Neuron (in vitro differentiated cells): Measurements from ENCODE around the gene CHRM4.

Experiments
- H2AFZ ChIP-seq: one replicate; pipeline ENCODE4 v1.6.1; 2013; ENCODE audit warnings: low read depth, mild to moderate bottlenecking, inconsistent platforms, low read length, moderate library complexity
- H3K27me3 ChIP-seq: one replicate; pipeline ENCODE4 v1.6.1; 2013; ENCODE audit warnings: low read length; ENCODE audit not compliant: insufficient read depth
- H3K36me3 ChIP-seq: one replicate; pipeline ENCODE4 v1.6.1; 2013; ENCODE audit warnings: low read length; ENCODE audit not compliant: insufficient read depth
- H3K4me1 ChIP-seq: one replicate; pipeline ENCODE4 v1.6.1; 2013; ENCODE audit warnings: low read length; ENCODE audit not compliant: insufficient read depth
- H3K4me3 ChIP-seq: 2 replicates; pipeline ENCODE4 v1.5.1; 2013; ENCODE audit warnings: mild to moderate bottlenecking, low read length, moderate library complexity
- H3K9me3 ChIP-seq: one replicate; pipeline ENCODE4 v1.6.1; 2013; ENCODE audit warnings: low read length

The CHRM4 gene

GRCh38 chr11:46366260-46366659 is 25.3 kb downstream of the CHRM4 start:
- Histone ChIP-seq H3K9me3 (no peaks in the 10 kb centered on the region), H3K36me3 (peaks cover 2% of the 10 kb centered on the region), H3K4me3 (no peak overlapping the region), H3K4me1 (peaks cover 23% of the 10 kb centered on the region), H2AFZ (no peak overlapping the region), H3K27me3 (no peaks in the 10 kb centered on the region)

GRCh38 chr11:46364791-46365190 is 26.8 kb downstream of the CHRM4 start:
- Histone ChIP-seq H3K27me3 (no peaks in the 10 kb centered on the region), H3K36me3 (peaks cover 2% of the 10 kb centered on the region), H3K4me3 (no peak overlapping the region), H3K9me3 (no peaks in the 10 kb centered on the region), H3K4me1 (peaks cover 27% of the 10 kb centered on the region), H2AFZ (no peak overlapping the region)

GRCh38 chr11:46364056-46364455 is 27.5 kb downstream of the CHRM4 start:
- H3K9me3 ChIP-seq = no peaks in the 10 kb centered on the region
- H3K27me3 ChIP-seq = no peaks in the 10 kb centered on the region
- H2AFZ ChIP-seq = no peak overlapping the region
- H3K4me3 ChIP-seq = no peak overlapping the region
- H3K4me1 ChIP-seq = peaks cover 27% of the 10 kb centered on the region
- peaks cover 2% of the 10 kb centered on the region for H3K36me3 ChIP-seq

DNA sequence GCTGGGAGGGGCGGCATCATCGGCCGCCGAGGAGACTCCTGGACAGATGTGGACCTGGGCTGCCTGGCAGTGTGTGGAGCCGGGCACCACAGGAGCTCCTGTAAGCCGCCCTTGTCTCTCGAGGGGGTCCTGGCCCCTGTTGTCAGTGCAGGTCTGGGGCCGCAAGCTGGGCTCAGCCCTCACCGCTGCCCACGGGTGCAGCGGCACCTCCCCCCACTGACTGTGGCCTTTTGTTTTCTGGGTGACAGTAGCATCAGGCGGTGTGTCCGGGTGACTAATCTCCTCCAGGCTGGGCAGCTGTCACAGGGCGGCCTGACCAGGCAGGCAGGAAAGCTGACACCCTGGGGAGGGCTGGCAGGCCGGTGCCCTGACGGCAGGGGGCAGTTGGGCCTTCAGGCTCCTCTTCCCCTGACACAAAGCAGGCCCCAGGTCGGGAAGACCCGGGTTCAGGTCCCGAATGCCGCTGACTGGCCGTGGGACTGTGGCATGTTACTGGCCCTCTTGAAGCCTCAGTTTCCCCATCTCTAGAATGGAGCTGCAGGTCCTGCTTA is 28.0 kb downstream of the CHRM4 start:
- Histone ChIP-seq H2AFZ (no peak overlapping the region), H3K4me1 (peaks cover 27% of the 10 kb centered on the region)

DNA sequence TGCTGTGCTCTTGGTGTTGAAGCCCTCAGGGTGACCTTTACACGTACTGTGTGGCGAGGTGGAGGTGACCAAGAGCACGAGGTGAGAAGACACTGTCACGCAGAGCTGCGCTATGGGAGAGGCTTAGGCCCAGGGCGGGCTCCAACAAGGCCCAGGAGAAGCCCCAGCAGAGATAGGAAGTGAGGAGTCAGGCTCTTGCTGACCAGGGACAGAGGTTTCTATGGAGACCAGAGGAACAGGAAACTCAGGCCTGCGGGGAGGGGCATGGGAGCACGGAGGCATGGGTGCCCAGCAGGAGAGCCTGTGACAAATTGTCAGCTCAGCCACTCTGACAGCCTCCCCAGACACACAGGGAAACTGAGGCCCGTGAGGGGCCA is 28.6 kb downstream of the CHRM4 start:
- no peaks in the 10 kb centered on the region for H3K27me3 ChIP-seq
- no peaks in the 10 kb centered on the region for H3K9me3 ChIP-seq
- no peak overlapping the region for H3K4me3 ChIP-seq
- peaks cover 27% of the 10 kb centered on the region for H3K4me1 ChIP-seq
- no peaks in the 10 kb centered on the region for H3K36me3 ChIP-seq
- H2AFZ ChIP-seq = no peak overlapping the region

More for the DNA sequence above, 28.0 kb downstream of the CHRM4 start:
- H3K36me3 ChIP-seq = peaks cover 2% of the 10 kb centered on the region
- H3K4me3 ChIP-seq = no peak overlapping the region
- no peaks in the 10 kb centered on the region for H3K9me3 ChIP-seq
- no peaks in the 10 kb centered on the region for H3K27me3 ChIP-seq

DNA sequence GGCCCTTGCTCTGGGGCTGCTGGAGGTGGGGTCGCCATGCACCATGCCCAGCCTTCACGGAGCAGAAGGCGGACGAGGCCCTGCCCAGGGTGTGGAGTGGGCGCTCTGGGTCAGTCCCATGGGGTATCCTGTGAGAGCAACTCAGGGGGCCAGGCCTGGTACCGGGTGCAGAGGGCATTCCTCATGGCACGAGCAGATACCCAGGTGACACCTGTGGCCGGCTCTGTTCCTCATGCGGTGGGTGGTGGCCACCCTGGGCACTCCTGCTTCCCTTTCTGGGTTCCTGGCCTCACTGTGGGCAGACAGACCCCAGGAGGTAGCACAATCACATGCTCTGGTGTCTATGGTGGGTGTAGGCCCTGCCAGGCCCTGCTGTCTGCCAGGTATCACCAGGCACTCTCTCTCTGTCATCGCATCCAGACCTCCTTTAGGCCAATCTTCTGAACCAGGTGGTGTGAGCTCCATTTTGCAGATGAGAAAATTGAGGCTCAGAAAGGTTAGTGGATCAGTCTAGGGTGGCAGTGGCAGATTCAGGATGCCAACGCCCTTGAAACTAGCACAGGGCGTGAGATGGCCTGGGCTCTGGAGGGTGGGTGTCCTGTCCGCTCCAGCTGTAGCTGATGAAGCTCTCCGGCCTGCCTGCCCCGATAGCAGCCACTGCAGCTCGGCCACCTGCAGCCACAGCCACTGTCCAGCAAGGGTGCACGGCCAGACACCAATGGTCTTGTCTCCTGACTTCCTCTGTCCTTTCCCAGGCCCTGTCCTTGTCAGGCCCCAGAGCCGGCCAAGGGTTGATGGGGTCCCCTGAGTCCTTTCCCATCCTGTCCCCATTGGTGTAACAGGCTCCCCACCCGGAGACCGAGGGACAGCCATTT is 29.2 kb downstream of the CHRM4 start:
- Histone ChIP-seq H3K4me3 (no peak overlapping the region), H3K27me3 (no peaks in the 10 kb centered on the region), H2AFZ (no peak overlapping the region), H3K4me1 (peaks cover 27% of the 10 kb centered on the region), H3K36me3 (no peaks in the 10 kb centered on the region), H3K9me3 (no peaks in the 10 kb centered on the region)

GRCh38 chr11:46361283-46362155 is 30.1 kb downstream of the CHRM4 start:
- Histone ChIP-seq H3K9me3 (no peaks in the 10 kb centered on the region), H3K4me1 (peaks cover 27% of the 10 kb centered on the region), H2AFZ (no peak overlapping the region), H3K4me3 (no peak overlapping the region), H3K27me3 (no peaks in the 10 kb centered on the region), H3K36me3 (no peaks in the 10 kb centered on the region)

DNA sequence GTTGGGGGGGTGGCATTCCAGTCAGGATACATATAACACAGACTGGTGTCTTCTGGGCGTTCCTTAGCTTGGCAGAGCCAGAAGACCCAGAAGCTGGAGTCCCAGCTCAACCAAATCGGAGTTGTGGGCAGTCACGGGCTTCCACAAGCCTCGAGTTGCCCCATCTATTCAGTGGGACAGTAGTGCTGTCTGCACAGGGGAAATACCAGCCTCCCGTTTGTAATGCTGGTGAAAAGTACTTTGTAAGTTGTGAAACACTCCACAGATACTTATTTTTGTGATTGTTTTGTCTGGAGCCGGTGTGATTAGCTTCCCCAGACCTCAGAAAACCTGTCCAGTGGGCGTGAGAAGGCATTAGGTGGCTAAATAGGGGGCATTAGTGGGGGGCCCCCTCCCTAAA is 30.7 kb downstream of the CHRM4 start:
- peaks cover 27% of the 10 kb centered on the region for H3K4me1 ChIP-seq
- no peaks in the 10 kb centered on the region for H3K9me3 ChIP-seq
- no peak overlapping the region for H3K4me3 ChIP-seq
- H2AFZ ChIP-seq = no peak overlapping the region
- no peaks in the 10 kb centered on the region for H3K36me3 ChIP-seq
- H3K27me3 ChIP-seq = no peaks in the 10 kb centered on the region

DNA sequence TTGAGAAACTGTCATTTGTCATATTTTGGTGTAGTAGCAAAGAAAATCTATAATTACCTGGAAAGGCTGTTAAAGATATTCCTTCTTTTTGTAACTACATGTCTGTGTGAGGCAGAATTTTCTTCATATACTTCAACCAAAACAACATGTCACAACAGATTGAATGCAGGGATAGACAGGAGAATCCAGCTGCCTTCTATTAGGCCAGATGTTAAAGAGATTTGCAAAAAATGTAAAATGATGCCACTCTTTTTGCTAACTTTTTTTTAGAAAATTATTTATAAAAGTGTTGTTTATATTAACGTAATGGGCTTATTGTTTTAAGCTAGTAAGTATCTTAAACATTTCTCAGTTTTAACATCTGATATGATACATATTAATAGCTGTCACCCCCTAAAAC is 31.6 kb downstream of the CHRM4 start:
- no peaks in the 10 kb centered on the region for H3K27me3 ChIP-seq
- H3K4me1 ChIP-seq = peaks cover 27% of the 10 kb centered on the region
- no peak overlapping the region for H2AFZ ChIP-seq
- no peaks in the 10 kb centered on the region for H3K36me3 ChIP-seq
- H3K9me3 ChIP-seq = no peaks in the 10 kb centered on the region
- no peak overlapping the region for H3K4me3 ChIP-seq

DNA sequence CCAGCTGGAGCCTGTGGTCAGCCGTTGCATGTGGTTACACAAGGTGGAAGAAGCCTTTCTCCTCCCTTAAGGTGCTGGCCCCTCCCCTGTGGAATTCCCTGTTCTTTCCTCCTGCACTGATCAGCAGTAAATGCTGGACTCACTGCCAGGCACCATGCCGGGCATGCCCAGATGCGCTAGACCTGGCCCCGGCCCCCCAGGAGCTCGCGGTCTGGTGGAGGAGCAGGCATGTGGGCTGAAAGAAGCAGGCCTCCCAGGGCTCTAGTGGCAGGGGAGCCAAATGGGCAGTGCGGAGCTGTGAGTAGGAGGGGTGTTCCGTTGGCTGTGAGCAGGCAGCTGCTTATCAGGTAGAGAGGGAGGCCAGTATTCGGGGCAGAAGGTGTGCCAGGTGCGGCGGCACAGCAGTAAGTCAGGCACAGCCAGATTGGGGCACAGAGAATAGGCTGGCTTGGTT is 34.1 kb downstream of the CHRM4 start:
- Histone ChIP-seq H3K4me3 (no peak overlapping the region), H2AFZ (no peak overlapping the region), H3K27me3 (no peaks in the 10 kb centered on the region), H3K36me3 (no peaks in the 10 kb centered on the region), H3K4me1 (peaks cover 16% of the 10 kb centered on the region), H3K9me3 (no peaks in the 10 kb centered on the region)

DNA sequence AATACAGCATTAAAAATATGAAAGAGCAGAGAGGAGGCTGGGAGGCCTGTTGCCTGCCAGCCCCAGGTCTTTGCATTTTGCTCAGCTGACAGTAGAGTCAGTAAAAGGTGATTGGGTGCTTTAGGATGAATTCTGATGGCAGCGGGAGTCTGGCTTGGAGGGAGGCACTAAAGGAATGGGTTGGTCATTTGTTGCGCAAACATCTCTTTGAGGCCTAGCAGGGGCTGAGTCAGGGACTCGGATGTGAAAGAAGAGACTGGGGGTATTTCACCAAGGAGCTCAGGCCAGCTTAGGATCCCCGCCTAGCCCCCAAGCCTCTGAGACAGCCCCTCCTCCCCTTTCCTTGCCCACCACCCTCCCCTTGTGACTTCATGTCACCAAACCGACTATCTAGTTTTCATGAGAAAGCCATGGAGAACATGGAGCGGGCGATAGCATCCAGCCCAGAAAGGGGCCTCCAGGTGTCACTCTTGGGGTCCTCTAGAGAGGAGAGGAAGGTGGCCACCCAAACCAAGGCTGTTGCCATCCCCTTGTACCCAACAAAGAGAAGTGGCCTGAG is 34.6 kb downstream of the CHRM4 start:
- no peaks in the 10 kb centered on the region for H3K36me3 ChIP-seq
- no peaks in the 10 kb centered on the region for H3K27me3 ChIP-seq
- H3K9me3 ChIP-seq = no peaks in the 10 kb centered on the region
- peaks cover 11% of the 10 kb centered on the region for H3K4me1 ChIP-seq
- no peak overlapping the region for H2AFZ ChIP-seq
- H3K4me3 ChIP-seq = no peak overlapping the region

DNA sequence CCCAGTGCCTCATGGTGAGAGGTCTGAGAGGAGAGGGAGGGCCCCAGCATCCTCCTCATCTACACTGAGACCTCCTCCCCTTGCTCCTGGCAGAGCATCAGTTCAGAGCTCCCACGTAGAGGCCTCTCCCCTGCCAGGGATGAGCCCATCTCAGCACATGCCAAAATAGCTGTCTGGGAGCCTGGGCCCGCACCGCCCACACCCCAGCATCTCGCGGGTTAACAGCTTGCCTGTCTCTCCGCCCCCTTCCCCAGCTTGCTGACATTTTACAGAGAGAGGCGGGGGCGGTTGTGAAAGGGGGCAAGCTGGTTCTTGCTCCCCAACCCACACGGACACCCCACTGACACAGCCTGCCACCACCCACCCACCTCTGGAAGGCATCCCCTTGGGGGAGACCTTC is 37.9 kb downstream of the CHRM4 start:
- H3K27me3 ChIP-seq = no peaks in the 10 kb centered on the region
- no peak overlapping the region for H2AFZ ChIP-seq
- no peak overlapping the region for H3K4me3 ChIP-seq
- H3K9me3 ChIP-seq = no peaks in the 10 kb centered on the region
- peaks cover under 1% of the 10 kb centered on the region for H3K4me1 ChIP-seq
- no peaks in the 10 kb centered on the region for H3K36me3 ChIP-seq
